GM12875 (cell line): ENCODE results near the gene KIF21B.

ENCODE experiments used
- H3K4me3 ChIP-seq: one replicate; pipeline ENCODE4 v1.5.1; 2011; ENCODE audit warnings: low read depth, low read length, control low read depth
- CTCF ChIP-seq: IDR thresholded peaks from 2 replicates; pipeline ENCODE4 v1.5.1; 2011; ENCODE audit warnings: low read depth, mild to moderate bottlenecking, control low read depth, inconsistent platforms, low read length, moderate library complexity, borderline replicate concordance; ENCODE audit not compliant: insufficient read depth

Gene KIF21B

GRCh38 chr1:200998323-200998722, 25.2 kb downstream of the KIF21B start:
- no peak overlapping the region for H3K4me3 ChIP-seq
- TF ChIP-seq CTCF = no peak

- no peak overlapping the region for H3K4me3 ChIP-seq
- TF ChIP-seq CTCF = no peak
Measured at GRCh38 chr1:200992382-200993048, 31.0 kb downstream of the KIF21B start.

- no peak for TF ChIP-seq CTCF
- H3K4me3 ChIP-seq = no peak overlapping the region
Measured at GRCh38 chr1:200991097-200991614, 32.4 kb downstream of the KIF21B start.

GRCh38 chr1:200990114-200990513, 33.4 kb downstream of the KIF21B start:
- no peak overlapping the region for H3K4me3 ChIP-seq
- no peak for TF ChIP-seq CTCF

GRCh38 chr1:200989337-200989736, 34.2 kb downstream of the KIF21B start:
- no peak overlapping the region for H3K4me3 ChIP-seq
- no peak for TF ChIP-seq CTCF

GRCh38 chr1:200988693-200989092, 34.8 kb downstream of the KIF21B start:
- TF ChIP-seq CTCF = no peak
- H3K4me3 ChIP-seq = no peak overlapping the region

- no peak overlapping the region for H3K4me3 ChIP-seq
- TF ChIP-seq CTCF = no peak
Measured at GRCh38 chr1:200985481-200985880, 38.0 kb downstream of the KIF21B start.
